Activated CD4-positive, CD25-positive, alpha-beta regulatory T cell (primary cell): ENCODE data around the gene RETREG3.
"Not testable (repeated sequence)": the region's sequence is repeated elsewhere in the genome, so short reads cannot be mapped to it uniquely, and the experiment has no call there.

ENCODE experiments used
- DNase-seq, 4 experiments: peaks; one replicate each; lab custom pipeline; 2025; lab: John Stamatoyannopoulos, UW

The RETREG3 gene

DNA sequence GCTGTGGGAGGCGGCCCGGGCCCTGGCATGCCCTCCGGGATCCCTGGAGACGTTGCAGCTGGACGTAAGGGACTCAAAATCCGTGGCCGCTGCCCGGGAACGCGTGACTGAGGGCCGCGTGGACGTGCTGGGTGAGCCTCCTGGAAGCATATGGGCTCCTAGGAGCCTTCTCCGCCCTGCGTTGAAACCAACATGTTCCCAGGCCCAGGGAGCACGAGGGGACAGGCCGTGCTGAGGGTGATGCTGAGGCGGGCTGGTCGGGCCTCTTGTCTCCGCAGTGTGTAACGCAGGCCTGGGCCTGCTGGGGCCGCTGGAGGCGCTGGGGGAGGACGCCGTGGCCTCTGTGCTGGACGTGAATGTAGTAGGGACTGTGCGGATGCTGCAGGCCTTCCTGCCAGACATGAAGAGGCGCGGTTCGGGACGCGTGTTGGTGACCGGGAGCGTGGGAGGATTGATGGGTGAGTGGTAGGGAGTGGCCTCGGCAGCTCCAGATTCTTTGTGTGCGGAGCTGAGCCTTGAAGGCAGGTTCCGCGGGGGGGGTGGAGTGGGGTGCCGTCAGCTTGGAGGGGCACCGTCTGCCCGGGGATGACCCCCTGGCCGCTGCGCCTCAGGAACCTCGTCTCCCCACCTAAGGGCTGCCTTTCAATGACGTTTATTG, 55.9 kb downstream of the RETREG3 start:
- no peak for DNase-seq

DNA sequence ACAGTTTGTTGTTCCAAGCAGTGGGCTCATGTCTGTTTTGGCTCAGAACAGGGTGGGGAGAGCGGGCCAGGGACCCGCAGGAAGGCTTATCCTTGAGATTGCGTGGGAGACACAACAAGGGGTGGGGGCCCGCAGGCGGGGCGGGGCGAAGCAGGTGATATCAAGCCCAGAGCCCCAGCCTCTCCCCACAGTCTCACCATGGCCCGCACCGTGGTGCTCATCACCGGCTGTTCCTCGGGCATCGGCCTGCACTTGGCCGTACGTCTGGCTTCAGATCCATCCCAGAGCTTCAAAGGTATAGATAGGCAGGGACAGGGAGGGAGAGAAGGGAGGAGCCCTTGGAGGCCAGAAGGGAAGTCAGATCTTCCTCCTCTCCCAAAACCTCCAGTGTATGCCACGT, 56.4 kb downstream of the RETREG3 start, which contains the start of gene HSD17B1:
HSD17B1 (plus strand) TSS at position 188 of the 400 bp plus-strand sequence; CDS start at position 199, 11 bp downstream.
- DNase-seq, result not testable (repeated sequence)

DNA sequence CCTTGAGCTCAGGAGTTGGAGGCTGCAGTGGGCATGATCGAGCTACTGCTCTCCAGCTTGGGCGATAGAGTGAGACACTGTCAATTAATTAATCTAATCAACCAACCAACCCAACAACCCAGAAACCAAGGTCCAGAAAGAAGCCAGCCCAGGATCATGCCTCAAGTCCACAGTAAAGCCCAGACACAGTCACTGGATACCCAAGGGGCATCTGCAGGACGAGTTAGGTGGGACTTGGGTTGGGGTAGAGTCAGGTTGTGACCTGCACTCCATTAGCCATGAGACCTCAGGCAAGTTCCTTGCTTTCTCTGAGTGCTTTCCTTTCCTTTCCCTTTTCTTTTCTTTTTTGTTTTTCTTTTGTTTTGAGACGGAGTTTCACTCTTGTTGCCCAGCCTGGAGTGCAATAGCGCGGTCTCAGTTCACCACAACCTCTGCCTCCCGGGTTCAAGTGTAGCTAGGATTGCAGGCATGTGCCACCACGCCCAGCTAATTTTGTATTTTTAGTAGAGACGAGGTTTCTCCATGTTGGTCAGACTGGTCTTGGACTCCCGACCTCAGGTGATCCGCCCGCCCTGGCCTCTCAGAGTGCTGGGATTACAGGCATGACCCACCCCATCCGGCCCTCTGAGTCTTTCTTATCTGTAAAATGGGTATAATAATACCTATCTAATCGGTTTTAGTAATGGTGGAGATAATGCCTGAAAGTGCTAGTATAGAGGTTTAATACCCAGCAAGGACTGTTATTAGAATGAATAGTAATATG, 60.0 kb downstream of the RETREG3 start:
- DNase-seq, result no peak

DNA sequence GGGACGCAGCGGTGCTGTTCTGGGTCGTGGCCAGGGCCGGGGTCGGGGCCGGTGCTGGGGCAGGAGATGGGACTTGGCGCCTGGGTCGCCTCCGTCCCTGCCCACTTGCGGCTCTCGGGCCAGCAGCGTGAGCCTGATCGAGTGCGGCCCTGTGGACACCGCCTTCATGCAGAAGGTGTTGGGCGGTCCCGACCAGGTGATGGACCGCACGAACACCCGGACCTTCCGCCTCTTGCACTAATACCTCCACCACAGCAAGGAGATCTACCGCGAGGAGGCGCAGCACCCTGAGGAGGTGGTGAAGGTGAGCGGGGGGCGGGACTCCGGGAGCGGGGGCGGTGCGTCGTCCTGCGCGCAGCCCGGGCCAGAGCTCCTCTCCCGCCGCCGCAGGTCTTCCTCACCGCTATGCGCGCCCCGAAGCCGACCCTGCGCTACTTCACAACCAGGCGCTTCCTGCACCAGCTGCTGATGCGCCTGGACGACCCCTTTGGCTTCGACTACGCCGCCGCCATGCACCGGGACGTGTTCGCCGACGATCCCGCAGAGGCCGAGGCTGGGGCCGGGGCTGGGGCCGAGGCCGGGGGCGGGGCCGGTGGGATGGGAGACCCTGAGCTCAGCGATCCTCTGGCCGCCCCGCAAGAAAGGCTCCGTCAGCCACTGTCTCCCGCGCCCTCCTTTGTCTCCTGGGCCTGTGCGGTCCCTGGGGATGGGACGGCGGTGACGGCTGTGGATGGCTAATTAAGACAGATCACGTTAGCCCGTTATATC, 60.9 kb downstream of the RETREG3 start:
- DNase-seq, result peak; percentile 50 to 69 (median 60)

DNA sequence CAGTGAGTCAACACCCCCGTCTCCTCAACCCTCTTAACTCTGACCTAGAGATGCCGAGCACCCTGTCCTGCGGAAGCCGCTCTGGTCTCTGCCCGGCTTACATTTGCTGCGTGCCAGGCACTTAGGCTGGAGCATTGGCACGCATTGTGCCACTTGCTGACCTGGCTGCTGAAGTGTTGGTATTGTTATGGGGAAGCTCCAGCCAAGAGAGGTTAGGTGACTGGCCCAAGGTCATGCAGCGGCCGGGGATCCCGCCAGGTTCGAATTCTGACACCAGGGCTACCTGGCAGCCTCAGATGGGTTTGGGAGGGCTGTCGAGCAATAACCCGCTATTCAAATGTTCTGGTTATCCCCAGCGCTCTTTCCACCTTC, 61.5 kb downstream of the RETREG3 start:
- no peak for DNase-seq

DNA sequence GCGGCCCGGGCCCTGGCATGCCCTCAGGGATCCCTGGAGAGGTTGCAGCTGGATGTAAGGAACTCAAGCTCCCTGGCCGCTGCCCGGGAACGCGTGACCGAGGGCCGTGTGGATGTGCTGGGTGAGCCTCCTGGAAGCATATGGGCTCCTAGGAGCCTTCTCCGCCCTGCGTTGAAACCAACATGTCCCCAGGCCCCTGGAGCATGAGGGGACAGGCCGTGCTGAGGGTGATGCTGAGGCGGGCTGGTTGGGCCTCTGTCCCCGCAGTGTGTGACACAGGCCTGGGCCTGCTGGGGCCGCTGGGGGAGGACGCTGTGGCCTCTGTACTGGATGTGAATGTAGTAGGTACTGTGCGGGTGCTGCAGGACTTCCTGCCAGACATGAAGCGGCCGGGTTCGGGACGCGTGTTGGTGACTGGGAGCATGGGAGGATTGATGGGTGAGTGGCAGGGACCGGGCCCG, 62.1 kb downstream of the RETREG3 start:
- DNase-seq, result no peak

DNA sequence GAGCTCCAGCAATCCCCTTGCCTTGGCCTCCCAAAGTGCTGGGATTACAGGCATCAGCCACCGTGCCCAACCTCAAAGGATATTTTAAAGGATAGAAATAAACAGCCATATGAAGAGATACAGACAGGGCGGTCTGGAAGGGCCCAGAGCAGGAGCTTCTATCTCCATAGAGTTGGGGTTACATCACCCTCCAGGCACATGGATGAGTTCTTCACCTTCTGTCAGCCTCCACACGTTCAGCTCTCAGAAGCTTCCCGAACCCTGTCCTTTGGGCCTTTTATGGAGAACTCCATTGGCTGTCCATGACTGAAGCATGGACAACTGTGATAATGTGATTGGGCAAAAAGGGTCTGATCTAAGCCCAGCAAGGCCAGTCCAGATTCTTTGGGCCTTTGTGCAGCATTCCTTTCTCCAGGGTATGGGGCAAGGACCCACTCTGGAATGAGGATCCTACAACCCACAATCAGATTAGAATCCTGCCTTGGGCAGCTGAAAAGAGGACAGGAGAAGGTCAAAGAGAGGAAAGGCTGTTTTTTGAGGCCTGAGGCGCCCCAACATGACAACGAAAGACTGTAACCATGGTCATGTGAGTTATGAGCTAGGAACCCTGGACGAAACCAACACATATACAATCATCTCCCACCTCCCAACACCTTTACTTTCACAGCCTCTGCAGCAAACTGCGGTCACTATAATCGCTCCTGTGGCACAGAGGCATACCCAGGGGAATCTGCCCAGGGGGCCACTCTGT, 63.2 kb downstream of the RETREG3 start:
- not testable (repeated sequence) for DNase-seq

DNA sequence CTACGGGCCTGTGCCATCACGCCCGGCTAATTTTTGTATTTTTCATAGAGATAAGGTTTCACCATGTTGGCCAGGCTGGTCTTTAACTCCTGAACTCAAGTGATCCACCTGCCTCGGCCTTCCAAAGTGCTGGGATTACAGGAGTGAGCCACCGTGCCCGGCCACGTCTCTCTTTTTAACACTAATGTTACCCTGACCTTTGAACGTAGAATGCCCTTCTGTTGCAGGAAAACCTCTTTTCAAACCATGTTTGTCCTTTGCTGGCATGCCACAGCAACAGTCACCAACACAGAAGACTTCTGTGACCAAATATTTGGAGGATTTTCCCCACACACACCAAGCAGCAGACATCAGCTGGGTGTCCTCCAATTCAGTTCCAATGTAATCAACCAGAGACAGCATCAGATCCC, 64.3 kb downstream of the RETREG3 start:
- DNase-seq, result no peak

DNA sequence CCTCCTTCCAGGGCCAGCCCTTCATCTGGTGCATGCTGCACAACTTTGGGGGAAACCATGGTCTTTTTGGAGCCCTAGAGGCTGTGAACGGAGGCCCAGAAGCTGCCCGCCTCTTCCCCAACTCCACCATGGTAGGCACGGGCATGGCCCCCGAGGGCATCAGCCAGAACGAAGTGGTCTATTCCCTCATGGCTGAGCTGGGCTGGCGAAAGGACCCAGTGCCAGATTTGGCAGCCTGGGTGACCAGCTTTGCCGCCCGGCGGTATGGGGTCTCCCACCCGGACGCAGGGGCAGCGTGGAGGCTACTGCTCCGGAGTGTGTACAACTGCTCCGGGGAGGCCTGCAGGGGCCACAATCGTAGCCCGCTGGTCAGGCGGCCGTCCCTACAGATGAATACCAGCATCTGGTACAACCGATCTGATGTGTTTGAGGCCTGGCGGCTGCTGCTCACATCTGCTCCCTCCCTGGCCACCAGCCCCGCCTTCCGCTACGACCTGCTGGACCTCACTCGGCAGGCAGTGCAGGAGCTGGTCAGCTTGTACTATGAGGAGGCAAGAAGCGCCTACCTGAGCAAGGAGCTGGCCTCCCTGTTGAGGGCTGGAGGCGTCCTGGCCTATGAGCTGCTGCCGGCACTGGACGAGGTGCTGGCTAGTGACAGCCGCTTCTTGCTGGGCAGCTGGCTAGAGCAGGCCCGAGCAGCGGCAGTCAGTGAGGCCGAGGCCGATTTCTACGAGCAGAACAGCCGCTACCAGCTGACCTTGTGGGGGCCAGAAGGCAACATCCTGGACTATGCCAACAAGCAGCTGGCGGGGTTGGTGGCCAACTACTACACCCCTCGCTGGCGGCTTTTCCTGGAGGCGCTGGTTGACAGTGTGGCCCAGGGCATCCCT, 65.7 kb downstream of the RETREG3 start:
- no peak for DNase-seq

DNA sequence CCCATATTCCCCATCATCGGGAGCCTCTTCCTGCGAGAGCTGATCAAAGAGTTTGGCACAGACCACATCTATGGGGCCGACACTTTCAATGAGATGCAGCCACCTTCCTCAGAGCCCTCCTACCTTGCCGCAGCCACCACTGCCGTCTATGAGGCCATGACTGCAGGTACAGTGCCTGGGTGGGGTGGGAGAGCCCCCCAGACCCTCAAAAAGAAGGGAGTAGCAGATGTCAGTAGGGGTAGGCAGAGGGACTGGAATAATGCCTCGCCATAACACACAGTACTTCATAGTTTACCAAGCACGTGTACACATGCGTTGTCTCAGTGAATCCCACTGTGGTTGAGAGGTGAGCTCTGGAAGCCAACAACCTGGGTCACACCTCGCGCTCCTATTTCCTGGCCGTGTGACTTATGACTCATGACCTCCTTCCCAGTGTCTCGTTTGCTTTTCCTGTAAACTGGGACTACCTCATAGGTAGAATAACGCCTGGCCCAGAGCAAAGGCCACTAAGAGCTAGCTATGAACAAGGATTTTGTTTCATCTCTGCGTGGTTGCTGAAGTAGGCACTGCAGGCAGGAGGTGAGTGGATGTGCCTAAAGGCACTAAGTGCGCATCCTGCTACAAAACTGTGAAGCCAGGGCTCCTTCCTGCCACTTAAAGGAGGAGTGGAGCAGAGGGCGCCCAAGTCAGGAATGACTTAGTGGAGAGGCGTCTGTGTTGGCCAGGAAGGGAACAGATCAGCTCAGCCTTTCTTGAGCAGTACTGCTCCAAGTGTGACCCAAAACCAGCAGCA, 67.9 kb downstream of the RETREG3 start:
- no peak for DNase-seq

DNA sequence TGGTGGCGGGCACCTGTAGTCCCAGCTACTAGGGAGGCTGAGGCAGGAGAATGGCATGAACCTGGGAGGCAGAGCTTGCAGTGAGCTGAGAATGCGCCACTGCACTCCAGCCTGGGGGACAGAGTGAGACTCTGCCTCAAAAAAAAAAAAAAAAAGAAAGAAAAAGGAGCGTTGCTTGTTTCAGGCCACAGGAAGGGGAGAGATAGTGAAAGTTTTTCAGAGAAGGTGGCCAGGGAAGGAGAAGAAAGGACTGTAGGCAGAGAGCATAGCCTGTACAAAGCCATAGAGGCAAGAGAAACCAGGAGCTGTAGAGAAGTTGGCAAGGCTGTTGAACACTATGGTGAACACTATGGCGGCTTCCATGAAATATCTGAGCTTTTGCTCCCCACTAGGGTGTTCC, 68.6 kb downstream of the RETREG3 start:
- not testable (repeated sequence) for DNase-seq

DNA sequence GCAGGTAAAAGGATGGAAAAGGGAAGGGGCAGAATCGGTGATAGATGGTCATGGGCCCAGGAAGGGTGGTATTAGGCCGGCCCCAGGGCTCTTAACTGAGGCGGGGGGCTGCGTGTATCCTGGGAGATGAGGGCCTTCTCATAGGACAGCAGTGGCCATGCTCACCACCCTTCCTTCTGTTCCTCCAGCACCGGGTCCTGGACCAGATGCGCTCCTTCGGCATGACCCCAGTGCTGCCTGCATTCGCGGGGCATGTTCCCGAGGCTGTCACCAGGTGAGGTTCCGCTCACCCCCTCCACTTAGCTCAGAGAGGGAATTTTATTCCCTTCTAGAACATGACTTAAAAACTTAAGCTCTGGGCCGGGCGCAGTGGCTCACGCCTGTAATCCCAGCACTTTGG, 70.7 kb downstream of the RETREG3 start:
- no peak for DNase-seq

DNA sequence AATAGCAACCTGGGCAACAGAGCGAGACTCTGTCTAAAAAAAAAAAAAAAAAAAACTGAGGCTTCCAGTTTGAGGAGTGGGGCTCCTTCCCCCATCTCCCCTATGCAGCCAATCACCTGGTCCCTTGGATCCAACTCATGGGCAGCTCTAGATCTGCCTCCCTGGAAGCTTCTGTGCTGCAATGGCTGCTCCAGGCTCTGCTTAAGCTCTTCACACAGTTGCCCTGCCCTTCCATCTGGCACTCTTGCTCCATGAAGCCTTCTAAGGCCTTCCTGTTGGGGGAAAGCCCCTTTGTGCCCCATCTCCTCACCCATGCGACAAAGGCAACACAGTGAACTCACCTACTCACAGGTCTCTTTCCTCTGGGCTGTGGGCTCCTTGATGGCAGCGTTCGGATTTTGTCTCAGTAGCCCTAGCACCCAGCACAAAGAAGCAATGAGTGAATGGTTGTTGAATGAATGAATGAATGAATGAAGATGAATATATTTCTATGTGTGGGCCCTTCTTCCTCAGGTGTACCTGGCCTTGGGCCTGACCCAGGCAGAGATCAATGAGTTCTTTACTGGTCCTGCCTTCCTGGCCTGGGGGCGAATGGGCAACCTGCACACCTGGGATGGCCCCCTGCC, 71.2 kb downstream of the RETREG3 start:
- no peak for DNase-seq

DNA sequence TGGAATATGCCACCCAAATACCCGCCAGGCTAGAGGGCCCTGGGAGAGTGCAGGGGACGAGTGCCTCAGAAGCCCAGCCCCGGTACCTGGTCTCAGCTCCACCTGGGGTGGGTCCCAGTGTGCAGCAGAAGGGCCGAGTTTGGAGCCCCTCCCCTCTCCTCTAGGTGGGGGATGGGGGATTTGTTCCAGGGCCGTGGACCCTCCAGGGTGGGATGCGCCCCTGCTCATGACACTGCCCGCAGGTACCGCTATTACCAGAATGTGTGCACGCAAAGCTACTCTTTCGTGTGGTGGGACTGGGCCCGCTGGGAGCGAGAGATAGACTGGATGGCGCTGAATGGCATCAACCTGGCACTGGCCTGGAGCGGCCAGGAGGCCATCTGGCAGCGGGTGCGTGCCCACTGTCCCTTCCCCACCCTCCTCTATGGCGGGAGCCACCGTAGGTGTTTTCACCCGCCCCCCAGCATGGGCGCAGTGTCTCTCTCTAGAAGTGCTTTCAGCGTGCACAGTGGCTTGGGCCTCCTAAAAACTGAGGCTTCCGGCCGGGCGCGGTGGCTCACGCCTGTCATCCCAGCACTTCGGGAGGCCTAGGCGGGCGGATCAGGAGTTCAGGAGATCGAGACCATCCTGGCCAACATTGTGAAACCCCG, 71.9 kb downstream of the RETREG3 start:
- DNase-seq, result no peak

DNA sequence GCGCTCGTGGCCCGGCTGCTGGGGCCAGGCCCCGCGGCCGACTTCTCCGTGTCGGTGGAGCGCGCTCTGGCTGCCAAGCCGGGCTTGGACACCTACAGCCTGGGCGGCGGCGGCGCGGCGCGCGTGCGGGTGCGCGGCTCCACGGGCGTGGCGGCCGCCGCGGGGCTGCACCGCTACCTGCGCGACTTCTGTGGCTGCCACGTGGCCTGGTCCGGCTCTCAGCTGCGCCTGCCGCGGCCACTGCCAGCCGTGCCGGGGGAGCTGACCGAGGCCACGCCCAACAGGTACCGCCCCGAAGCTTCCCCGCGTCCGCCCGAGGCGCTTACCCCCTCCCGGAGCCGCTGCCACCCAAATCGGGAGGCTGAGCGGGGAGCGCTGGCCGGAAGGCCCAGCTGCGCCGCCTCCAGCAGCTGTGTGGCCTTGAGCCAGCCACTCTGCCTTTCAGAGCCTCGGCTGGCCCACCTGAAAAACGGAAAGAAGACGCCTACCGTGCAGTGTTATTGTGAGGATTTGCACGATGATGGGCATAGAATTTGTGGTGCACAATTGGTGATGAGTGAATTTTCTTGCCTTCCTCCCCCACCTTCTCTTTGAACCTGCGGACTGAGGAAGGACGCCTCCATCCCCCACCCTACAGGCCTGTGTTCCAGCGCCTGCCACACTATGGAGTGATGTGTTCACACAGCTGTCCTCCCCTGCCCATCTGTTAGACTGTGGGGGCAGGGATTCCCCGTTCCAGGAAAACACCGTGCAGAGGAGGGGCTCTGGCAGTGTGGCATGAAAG, 72.6 kb downstream of the RETREG3 start:
- peak; percentile 42 to 53 (median 44) for DNase-seq

DNA sequence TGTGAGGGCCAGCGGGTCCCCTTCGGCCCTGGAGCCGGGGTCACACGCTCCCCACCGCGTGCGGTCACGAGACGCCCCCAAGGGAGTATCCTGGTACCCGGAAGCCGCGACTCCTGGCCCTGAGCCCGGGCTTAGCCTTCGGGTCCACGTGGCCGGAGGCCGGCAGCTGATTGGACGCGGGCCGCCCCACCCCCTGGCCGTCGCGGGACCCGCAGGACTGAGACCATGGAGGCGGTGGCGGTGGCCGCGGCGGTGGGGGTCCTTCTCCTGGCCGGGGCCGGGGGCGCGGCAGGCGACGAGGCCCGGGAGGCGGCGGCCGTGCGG, 73.2 kb downstream of the RETREG3 start, which contains the start of gene NAGLU:
NAGLU (plus strand) TSS at position 194 of the 324 bp plus-strand sequence; CDS start at position 226, 32 bp downstream.
- DNase-seq, result peak; percentile 64 to 70 (median 68)

DNA sequence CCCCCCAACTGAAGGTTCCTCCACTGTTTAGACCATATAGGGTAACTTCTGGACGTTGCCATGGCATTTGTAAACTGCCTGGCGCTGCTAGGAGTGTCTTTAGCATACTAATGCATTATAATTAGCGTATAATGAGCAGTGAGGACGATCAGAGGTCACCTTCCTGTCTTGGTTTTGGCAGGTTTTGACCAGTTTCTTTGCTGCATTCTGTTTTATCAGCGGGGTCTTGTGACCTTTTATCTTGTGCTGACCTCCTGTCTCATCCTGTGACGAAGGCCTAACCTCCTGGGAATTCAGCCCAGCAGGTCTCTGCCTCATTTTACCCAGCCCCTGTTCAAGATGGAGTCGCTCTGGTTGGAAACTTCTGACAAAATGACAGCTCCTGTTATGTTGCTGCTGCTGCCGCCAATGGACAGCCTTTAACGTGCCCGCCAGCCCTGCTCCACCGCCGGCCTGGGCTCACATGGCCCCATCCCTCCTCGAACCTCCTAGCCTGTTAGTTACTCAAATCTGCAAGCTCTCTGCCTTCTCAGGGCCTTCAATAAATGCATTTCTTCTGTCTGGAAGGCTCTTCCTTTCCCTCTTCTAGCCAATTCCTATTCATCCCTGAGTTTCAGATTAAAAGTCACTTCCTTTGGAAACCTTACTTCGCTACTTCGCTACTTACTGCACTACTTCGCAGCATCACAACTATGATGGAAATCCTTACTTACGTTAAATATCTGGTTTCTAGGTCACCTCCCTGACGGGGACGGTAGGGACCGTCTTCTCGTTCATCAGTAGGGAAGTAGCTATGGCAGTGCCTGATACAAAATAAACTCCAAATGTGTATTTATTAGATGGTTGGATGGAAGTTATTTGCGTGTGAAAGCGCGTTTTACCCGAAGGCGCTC, 73.8 kb downstream of the RETREG3 start:
- no peak for DNase-seq
